GM12878 (cell line): ENCODE measurements around the gene SLX9. TPM values are rescaled to one million over a fixed set of nuclear protein-coding genes. Genes with fewer than 3 reads are reported as not detected.
"Not testable (repeated sequence)": the region's sequence is repeated elsewhere in the genome, so short reads cannot be mapped to it uniquely, and the experiment has no call there.

ENCODE experiments used
- ATAC-seq: fragments of 200-7000 bp; cut with Tn5 transposase; 3 replicates; pipeline ENCODE4 v1.9.1; 2020; ENCODE audit warnings: mild to moderate bottlenecking, moderate library complexity
- BruUV-seq: library from RNA; stranded (reverse); fragments of 400-500 nt; replicated peaks from 2 replicates; lab custom pipeline; 2021; lab: Mats Ljungman, UMichigan
- CTCF ChIA-PET: fragments of 300-600 bp; sonication (Branson Sonifier 250); formaldehyde crosslinking; extraction: SDS; loops from one replicate; lab custom pipeline; 2021; ENCODE audit warnings: inconsistent platforms; lab: Yijun Ruan, JAX
- POLR2A ChIA-PET: fragments of 350-600 bp; formaldehyde crosslinking; extraction: SDS; loops from one replicate; lab custom pipeline; 2021; ENCODE audit warnings: inconsistent platforms; lab: Charles Lee
- RAD21 ChIA-PET: fragments of 300-600 bp; sonication (Branson Sonifier 250); formaldehyde crosslinking; loops from one replicate; lab custom pipeline; 2023; ENCODE audit warnings: antibody characterized with exemption; ENCODE audit not compliant: unreplicated experiment; lab: Charles Lee
- SMC1A ChIA-PET: fragments of 300-600 bp; sonication (Branson Sonifier 250); formaldehyde crosslinking; loops from one replicate; lab custom pipeline; 2023; ENCODE audit not compliant: unreplicated experiment, uncharacterized antibody; lab: Charles Lee
- DNase-seq: peaks from one replicate; pipeline ENCODE4 v3.0.0-alpha.2; 2011; ENCODE audit warnings: low read depth, low spot score
- FAIRE-seq: peaks from 3 replicates; lab custom pipeline; 2011; peaks lifted over from hg19 to GRCh38; lab: Jason Lieb, UNC
- H2AFZ ChIP-seq: 2 replicates; pipeline ENCODE4 v1.6.0; 2011; ENCODE audit warnings: low read depth, low read length, control low read depth; ENCODE audit not compliant: control insufficient read depth
- H3K27ac ChIP-seq: 2 replicates; pipeline ENCODE4 v1.5.1; 2011; ENCODE audit warnings: control low read depth; ENCODE audit not compliant: control insufficient read depth, insufficient read depth
- H3K27me3 ChIP-seq, 2 experiments: replicated peaks in 1 of 2; 2 replicates each; pipeline versions ENCODE4 v1.6.0 to v1.6.1; 2011; ENCODE audit warnings: low read length in 1 of 2; ENCODE audit not compliant: control insufficient read depth in 2 of 2, insufficient read depth in 2 of 2
- H3K36me3 ChIP-seq, 2 experiments: 2 replicates each; pipeline ENCODE4 v1.5.1; 2011; ENCODE audit warnings: low read length in 1 of 2; ENCODE audit not compliant: control insufficient read depth in 2 of 2, insufficient read depth in 2 of 2
- H3K4me1 ChIP-seq: 2 replicates; pipeline ENCODE4 v1.6.1; 2011; ENCODE audit warnings: mild to moderate bottlenecking, low read length, moderate library complexity, mixed read lengths; ENCODE audit not compliant: control insufficient read depth, insufficient read depth
- H3K4me2 ChIP-seq: 2 replicates; pipeline ENCODE4 v1.6.0; 2011; ENCODE audit warnings: control low read depth; ENCODE audit not compliant: control insufficient read depth, insufficient read depth
- H3K4me3 ChIP-seq: fragments of 200-600 bp; sonication (generic); 2 replicates; pipeline ENCODE4 v1.5.1; 2016
- H3K79me2 ChIP-seq: 2 replicates; pipeline ENCODE4 v1.6.0; 2011; ENCODE audit warnings: low read length; ENCODE audit not compliant: control insufficient read depth, insufficient read depth
- H3K9ac ChIP-seq: 2 replicates; pipeline ENCODE4 v1.8.0; 2011; ENCODE audit warnings: low read length, control low read depth, mixed read lengths; ENCODE audit not compliant: control insufficient read depth, insufficient read depth
- H3K9me3 ChIP-seq: replicated peaks from 3 replicates; pipeline ENCODE4 v1.5.1; 2011; ENCODE audit warnings: mild to moderate bottlenecking, low read length; ENCODE audit not compliant: control insufficient read depth, insufficient read depth
- H4K20me1 ChIP-seq: 2 replicates; pipeline ENCODE4 v1.6.0; 2011; ENCODE audit not compliant: control insufficient read depth, insufficient read depth
- CUX1 ChIP-seq: IDR thresholded peaks from 2 replicates; pipeline ENCODE4 v1.6.1; 2012; ENCODE audit warnings: improper control_type of control experiment, low read depth, low read length; ENCODE audit not compliant: insufficient replicate concordance
- MYC ChIP-seq: IDR thresholded peaks from 2 replicates; pipeline ENCODE4 v1.6.1; 2011; ENCODE audit warnings: mild to moderate bottlenecking, low read length, moderate library complexity, inconsistent platforms; ENCODE audit not compliant: insufficient read depth, insufficient replicate concordance, insufficient read length, severe bottlenecking
- NBN ChIP-seq: fragments of 450-650 bp; IDR thresholded peaks from 2 replicates; pipeline ENCODE4 v1.6.1; 2016
- RAD21 ChIP-seq: IDR thresholded peaks from 2 replicates; pipeline ENCODE4 v1.6.1; 2011; ENCODE audit warnings: mild to moderate bottlenecking, low read depth, low read length, moderate library complexity; ENCODE audit not compliant: insufficient read depth
- TBL1XR1 ChIP-seq: IDR thresholded peaks from 2 replicates; pipeline ENCODE4 v1.6.1; 2012; ENCODE audit warnings: low read depth, low read length, improper control_type of control experiment
- WGBS: methylation state at CpG from one replicate; pipeline ENCODE4 v1.1.6; 2016; ENCODE audit warnings: low lambda C conversion rate; ENCODE audit not compliant: insufficient replicate concordance, insufficient coverage; ENCODE audit errors: missing lambda C conversion rate; 5-methylcytosine and 5-hydroxymethylcytosine counted together
- in situ Hi-C: fragments of 300-500 bp; cut with MboI; formaldehyde crosslinking; loops from 9 replicates; pipeline ENCODE4 v1.14.3; 2018; ENCODE audit warnings: mixed read lengths
- intact Hi-C: fragments of 100-400 bp; cut with micrococcal nuclease; formaldehyde crosslinking; loops from one replicate; pipeline ENCODE4 v1.14.2; 2022; ENCODE audit not compliant: unreplicated experiment
- polyA plus RNA-seq, 11 experiments: library from polyadenylated mRNA; depleted of rRNA in 4 of 11; unstranded in 6 of 11; stranded (reverse) in 5 of 11; fragments of >200 nt; fragmentation: Nextera tagmentation in 4 of 11; fragmentation: Illumina TruSeq in 1 of 11; extraction: Ambion mirVana in 4 of 11; extraction: Trizol in 1 of 11; gene quantifications; 1 replicate in 1 of 11; 2 replicates in 10 of 11; pipeline versions ENCODE4 v1.2.1 to v1.2.3, GENCODE V29; 2011 to 2016; ENCODE audit warnings: inconsistent platforms in 2 of 11, missing spikeins in 2 of 11, low read depth in 1 of 11
- total RNA-seq, 4 experiments: library from RNA; depleted of rRNA in 3 of 4; stranded (reverse); fragments of >200 nt in 3 of 4; fragmentation: Illumina TruSeq in 1 of 4; extraction: Trizol in 1 of 4; gene quantifications; 2 replicates each; pipeline versions ENCODE4 v1.2.1 to v1.2.3, GENCODE V29; 2013 to 2021

SLX9 gene
- total and polyA plus RNA-seq, 10 of the 15 experiments (the other 5 are each of a cell fraction or from before 2014, with no cell fraction given), result 0.69 to 81.3 (median 33.9) TPM

- no peak overlapping the region for H3K4me2 ChIP-seq
- intact Hi-C loops, result no loop called here
- POLR2A ChIA-PET, result no interaction called here
- no peak overlapping the region for H2AFZ ChIP-seq
- in situ Hi-C loops, result no loop called here
- no peaks in the 10 kb centered on the region for H3K9me3 ChIP-seq
- no peak overlapping the region for H3K4me3 ChIP-seq
- ATAC-seq (no peak), DNase-seq (no peak), FAIRE-seq (no peak)
- SMC1A ChIA-PET, result no interaction called here
- no TSS peak for BruUV-seq
- no peaks in the 10 kb centered on the region for H3K27me3 ChIP-seq
- H3K9ac ChIP-seq, result no peak overlapping the region
- RAD21 ChIA-PET, result no interaction called here
- H3K4me1 ChIP-seq, result no peaks in the 10 kb centered on the region
- peaks cover 0 to 6% of the 10 kb centered on the region in 2 experiments; a peak in 2 of 4 replicates for H3K36me3 ChIP-seq
- TF ChIP-seq NBN, result no peak
- TF ChIP-seq TBL1XR1, result no peak
- no peak for TF ChIP-seq MYC
- no peak for TF ChIP-seq CUX1
- TF ChIP-seq RAD21, result no peak
- 90% methylated on average over 42 of the region's 42 CpGs for whole genome bisulfite sequencing
- H3K27ac ChIP-seq, result no peak overlapping the region
- CTCF ChIA-PET, result no interaction called here
- no peaks in the 10 kb centered on the region for H3K79me2 ChIP-seq
- no peaks in the 10 kb centered on the region for H4K20me1 ChIP-seq
Measured at GRCh38 chr21:44975720-44976555, 36.1 kb downstream of the SLX9 start.

GRCh38 chr21:44976556-44977393 is 36.9 kb downstream of the SLX9 start:
- H3K4me1 ChIP-seq, H3K9ac ChIP-seq, ATAC-seq, H3K27ac ChIP-seq, intact Hi-C loops, H3K36me3 ChIP-seq, FAIRE-seq, H3K4me2 ChIP-seq, SMC1A ChIA-PET, H4K20me1 ChIP-seq, DNase-seq, POLR2A ChIA-PET, CTCF ChIA-PET, in situ Hi-C loops, RAD21 ChIA-PET, H3K9me3 ChIP-seq, H2AFZ ChIP-seq, BruUV-seq, H3K4me3 ChIP-seq, H3K79me2 ChIP-seq, H3K27me3 ChIP-seq: not testable (repeated sequence)
- 94% methylated on average over 23 of the region's 25 CpGs for WGBS
